K562 (cell line): Measurements from ENCODE around the gene SPEF1. TPM values are rescaled to one million over a fixed set of nuclear protein-coding genes. Genes with fewer than 3 reads are reported as not detected.

Experiments used
- EHMT2 ChIP-seq: fragments of 450-650 bp; IDR thresholded peaks from 2 replicates; pipeline ENCODE4 v1.6.1; 2018; ENCODE audit warnings: antibody characterized with exemption
- HDAC1 ChIP-seq, 2 experiments: fragments of 450-650 bp; IDR thresholded peaks; 2 replicates each; pipeline ENCODE4 v1.6.1; 2016 to 2017; ENCODE audit warnings: inconsistent platforms in 1 of 2, mild to moderate bottlenecking in 1 of 2, moderate library complexity in 1 of 2
- HNRNPK ChIP-seq: fragments of 200-400 bp; formaldehyde crosslinking; IDR thresholded peaks from one replicate; pipeline ENCODE4 v1.6.1; 2018; ENCODE audit warnings: mild to moderate bottlenecking, low read depth, low read length; ENCODE audit not compliant: poor library complexity, severe bottlenecking
- KDM1A ChIP-seq, 2 experiments: fragments of 450-650 bp; IDR thresholded peaks; 2 replicates each; pipeline ENCODE4 v1.6.1; 2016; ENCODE audit warnings: mild to moderate bottlenecking in 2 of 2
- MTA3 ChIP-seq: fragments of 450-650 bp; formaldehyde crosslinking; IDR thresholded peaks from 2 replicates; pipeline ENCODE4 v1.6.1; 2017; ENCODE audit warnings: mild to moderate bottlenecking, borderline replicate concordance
- NFRKB ChIP-seq: fragments of 450-650 bp; IDR thresholded peaks from 2 replicates; pipeline ENCODE4 v1.6.1; 2016; ENCODE audit warnings: low read depth
- ZNF121 ChIP-seq: sonication (generic); formaldehyde crosslinking; conservative IDR thresholded peaks from 2 replicates; pipeline ENCODE4 v1.8.0; 2022; ENCODE audit warnings: missing genetic modification reagents
- polyA plus RNA-seq, 8 experiments: library from polyadenylated mRNA; depleted of rRNA in 4 of 8; stranded (reverse) in 5 of 8; unstranded in 3 of 8; fragments of >200 nt; fragmentation: Nextera tagmentation in 2 of 8; fragmentation: Illumina TruSeq in 1 of 8; extraction: Ambion mirVana in 2 of 8; extraction: Trizol in 1 of 8; gene quantifications; 2 replicates each; pipeline versions ENCODE4 v1.2.1 to v1.2.3, GENCODE V29; 2011 to 2014; ENCODE audit warnings: inconsistent platforms in 1 of 8, missing spikeins in 1 of 8
- total RNA-seq, 7 experiments: library from RNA; depleted of rRNA in 6 of 7; stranded (reverse); fragments of >200 nt in 6 of 7; fragmentation: Illumina TruSeq in 2 of 7; extraction: Trizol in 2 of 7; gene quantifications; 2 replicates each; pipeline versions ENCODE4 v1.2.1 to v1.2.3, GENCODE V29; 2011 to 2021; ENCODE audit warnings: low replicate concordance in 1 of 7
- TF ChIP-seq, protein P1 (sequence below): fragments of 200-800 bp; sonication (Bioruptor generic); IDR thresholded peaks from 2 replicates; pipeline ENCODE4 v1.6.1; 2016; ENCODE audit warnings: missing genetic modification characterization, missing compliant biosample characterization
- TF ChIP-seq, protein P2 (sequence below): fragments of 450-650 bp; IDR thresholded peaks from 2 replicates; pipeline ENCODE4 v1.6.1; 2016
- TF ChIP-seq, protein P3 (sequence below): fragments of 250-450 bp; sonication (Bioruptor Pico); IDR thresholded peaks from 2 replicates; pipeline ENCODE4 v1.5.0; 2021
- TF ChIP-seq, protein P4 (sequence below): fragments of 150-350 bp; IDR thresholded peaks from 2 replicates; pipeline ENCODE4 v1.6.1; 2014; ENCODE audit warnings: low read depth, mild to moderate bottlenecking, low read length, borderline replicate concordance
- TF ChIP-seq, protein P5 (sequence below): sonication (generic); formaldehyde crosslinking; IDR thresholded peaks from 2 replicates; pipeline ENCODE4 v1.8.1; 2023; ENCODE audit warnings: mild to moderate bottlenecking, missing genetic modification reagents

SPEF1 gene
- total and polyA plus RNA-seq, 9 of the 15 experiments (the other 6 are each of a cell fraction or from before 2014, with no cell fraction given), result not detected

DNA sequence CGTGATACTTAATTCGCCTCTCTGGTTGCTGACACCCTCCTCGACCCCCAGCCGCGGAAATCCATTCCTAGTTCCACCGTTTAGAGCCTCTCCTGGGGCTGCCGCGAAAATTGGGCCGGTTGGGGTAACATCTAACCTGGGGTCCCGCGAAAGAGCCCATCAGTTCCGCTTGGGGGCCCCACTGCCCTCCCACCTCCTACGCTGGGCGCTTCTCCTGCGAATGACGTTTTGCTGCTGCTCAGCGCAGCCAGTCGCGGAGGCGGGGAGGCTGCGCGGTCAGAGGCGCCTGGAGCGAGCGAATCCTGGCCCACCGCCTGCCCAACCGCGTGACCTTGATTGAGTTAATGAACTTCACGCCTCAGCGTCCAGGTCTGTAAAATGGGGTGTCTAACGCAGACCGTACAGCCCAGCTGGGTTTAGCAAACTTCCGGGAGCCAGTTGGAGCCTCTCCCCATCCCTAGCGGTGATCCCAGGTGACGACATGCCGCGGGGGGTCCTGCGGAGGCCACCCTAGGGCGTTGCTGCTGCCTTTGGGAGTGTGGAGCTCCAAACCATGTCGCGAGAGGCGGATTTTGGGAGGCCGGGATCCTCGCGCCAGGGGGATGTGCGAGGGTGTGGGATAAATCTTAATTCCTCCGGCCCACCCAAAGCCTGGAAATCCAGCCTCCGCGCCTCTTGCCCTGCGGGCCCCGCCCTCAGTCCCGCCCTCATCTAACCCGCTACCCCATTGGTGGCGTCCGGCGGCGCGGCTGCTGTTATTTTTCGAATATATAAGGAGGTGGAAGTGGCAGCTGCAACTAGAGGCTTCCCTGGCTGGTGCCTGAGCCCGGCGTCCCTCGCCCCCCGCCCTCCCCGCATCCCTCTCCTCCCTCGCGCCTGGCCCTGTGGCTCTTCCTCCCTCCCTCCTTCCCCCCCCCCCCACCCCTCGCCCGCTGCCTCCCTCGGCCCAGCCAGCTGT, 14.5 kb upstream of the SPEF1 start, which contains the start of gene CDC25B (continued):
- TF ChIP-seq, protein P1, sequence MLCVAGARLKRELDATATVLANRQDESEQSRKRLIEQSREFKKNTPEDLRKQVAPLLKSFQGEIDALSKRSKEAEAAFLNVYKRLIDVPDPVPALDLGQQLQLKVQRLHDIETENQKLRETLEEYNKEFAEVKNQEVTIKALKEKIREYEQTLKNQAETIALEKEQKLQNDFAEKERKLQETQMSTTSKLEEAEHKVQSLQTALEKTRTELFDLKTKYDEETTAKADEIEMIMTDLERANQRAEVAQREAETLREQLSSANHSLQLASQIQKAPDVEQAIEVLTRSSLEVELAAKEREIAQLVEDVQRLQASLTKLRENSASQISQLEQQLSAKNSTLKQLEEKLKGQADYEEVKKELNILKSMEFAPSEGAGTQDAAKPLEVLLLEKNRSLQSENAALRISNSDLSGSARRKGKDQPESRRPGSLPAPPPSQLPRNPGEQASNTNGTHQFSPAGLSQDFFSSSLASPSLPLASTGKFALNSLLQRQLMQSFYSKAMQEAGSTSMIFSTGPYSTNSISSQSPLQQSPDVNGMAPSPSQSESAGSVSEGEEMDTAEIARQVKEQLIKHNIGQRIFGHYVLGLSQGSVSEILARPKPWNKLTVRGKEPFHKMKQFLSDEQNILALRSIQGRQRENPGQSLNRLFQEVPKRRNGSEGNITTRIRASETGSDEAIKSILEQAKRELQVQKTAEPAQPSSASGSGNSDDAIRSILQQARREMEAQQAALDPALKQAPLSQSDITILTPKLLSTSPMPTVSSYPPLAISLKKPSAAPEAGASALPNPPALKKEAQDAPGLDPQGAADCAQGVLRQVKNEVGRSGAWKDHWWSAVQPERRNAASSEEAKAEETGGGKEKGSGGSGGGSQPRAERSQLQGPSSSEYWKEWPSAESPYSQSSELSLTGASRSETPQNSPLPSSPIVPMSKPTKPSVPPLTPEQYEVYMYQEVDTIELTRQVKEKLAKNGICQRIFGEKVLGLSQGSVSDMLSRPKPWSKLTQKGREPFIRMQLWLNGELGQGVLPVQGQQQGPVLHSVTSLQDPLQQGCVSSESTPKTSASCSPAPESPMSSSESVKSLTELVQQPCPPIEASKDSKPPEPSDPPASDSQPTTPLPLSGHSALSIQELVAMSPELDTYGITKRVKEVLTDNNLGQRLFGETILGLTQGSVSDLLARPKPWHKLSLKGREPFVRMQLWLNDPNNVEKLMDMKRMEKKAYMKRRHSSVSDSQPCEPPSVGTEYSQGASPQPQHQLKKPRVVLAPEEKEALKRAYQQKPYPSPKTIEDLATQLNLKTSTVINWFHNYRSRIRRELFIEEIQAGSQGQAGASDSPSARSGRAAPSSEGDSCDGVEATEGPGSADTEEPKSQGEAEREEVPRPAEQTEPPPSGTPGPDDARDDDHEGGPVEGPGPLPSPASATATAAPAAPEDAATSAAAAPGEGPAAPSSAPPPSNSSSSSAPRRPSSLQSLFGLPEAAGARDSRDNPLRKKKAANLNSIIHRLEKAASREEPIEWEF (CRISPR knock-in tag), result no peak
- TF ChIP-seq, protein P2, sequence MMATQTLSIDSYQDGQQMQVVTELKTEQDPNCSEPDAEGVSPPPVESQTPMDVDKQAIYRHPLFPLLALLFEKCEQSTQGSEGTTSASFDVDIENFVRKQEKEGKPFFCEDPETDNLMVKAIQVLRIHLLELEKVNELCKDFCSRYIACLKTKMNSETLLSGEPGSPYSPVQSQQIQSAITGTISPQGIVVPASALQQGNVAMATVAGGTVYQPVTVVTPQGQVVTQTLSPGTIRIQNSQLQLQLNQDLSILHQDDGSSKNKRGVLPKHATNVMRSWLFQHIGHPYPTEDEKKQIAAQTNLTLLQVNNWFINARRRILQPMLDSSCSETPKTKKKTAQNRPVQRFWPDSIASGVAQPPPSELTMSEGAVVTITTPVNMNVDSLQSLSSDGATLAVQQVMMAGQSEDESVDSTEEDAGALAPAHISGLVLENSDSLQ, result peak; percentile 12; the same call in 1 of the 2 replicates
- TF ChIP-seq, protein P3, sequence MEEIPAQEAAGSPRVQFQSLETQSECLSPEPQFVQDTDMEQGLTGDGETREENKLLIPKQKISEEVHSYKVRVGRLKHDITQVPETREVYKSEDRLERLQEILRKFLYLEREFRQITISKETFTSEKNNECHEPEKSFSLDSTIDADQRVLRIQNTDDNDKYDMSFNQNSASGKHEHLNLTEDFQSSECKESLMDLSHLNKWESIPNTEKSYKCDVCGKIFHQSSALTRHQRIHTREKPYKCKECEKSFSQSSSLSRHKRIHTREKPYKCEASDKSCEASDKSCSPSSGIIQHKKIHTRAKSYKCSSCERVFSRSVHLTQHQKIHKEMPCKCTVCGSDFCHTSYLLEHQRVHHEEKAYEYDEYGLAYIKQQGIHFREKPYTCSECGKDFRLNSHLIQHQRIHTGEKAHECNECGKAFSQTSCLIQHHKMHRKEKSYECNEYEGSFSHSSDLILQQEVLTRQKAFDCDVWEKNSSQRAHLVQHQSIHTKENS (CRISPR knock-in tag), result no peak
- TF ChIP-seq ZNF121 (CRISPR knock-in tag) (peak; percentile 13; the same call in 1 of the 2 replicates), EHMT2 (no peak), KDM1A (IDR thresholded peaks at IDR 0.05) (peak; percentile 89 to 96), HDAC1 (IDR thresholded peaks at IDR 0.05) (peak in 1 of 2 experiments; percentile 78; a peak in 2 of 4 replicates), HNRNPK (no peak), MTA3 (peak; percentile 63; the same call in 1 of the 2 replicates), NFRKB (peak; percentile 16; the same call in 1 of the 2 replicates)
- TF ChIP-seq, protein P4, sequence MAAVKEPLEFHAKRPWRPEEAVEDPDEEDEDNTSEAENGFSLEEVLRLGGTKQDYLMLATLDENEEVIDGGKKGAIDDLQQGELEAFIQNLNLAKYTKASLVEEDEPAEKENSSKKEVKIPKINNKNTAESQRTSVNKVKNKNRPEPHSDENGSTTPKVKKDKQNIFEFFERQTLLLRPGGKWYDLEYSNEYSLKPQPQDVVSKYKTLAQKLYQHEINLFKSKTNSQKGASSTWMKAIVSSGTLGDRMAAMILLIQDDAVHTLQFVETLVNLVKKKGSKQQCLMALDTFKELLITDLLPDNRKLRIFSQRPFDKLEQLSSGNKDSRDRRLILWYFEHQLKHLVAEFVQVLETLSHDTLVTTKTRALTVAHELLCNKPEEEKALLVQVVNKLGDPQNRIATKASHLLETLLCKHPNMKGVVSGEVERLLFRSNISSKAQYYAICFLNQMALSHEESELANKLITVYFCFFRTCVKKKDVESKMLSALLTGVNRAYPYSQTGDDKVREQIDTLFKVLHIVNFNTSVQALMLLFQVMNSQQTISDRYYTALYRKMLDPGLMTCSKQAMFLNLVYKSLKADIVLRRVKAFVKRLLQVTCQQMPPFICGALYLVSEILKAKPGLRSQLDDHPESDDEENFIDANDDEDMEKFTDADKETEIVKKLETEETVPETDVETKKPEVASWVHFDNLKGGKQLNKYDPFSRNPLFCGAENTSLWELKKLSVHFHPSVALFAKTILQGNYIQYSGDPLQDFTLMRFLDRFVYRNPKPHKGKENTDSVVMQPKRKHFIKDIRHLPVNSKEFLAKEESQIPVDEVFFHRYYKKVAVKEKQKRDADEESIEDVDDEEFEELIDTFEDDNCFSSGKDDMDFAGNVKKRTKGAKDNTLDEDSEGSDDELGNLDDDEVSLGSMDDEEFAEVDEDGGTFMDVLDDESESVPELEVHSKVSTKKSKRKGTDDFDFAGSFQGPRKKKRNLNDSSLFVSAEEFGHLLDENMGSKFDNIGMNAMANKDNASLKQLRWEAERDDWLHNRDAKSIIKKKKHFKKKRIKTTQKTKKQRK, result no peak
- TF ChIP-seq, protein P5, sequence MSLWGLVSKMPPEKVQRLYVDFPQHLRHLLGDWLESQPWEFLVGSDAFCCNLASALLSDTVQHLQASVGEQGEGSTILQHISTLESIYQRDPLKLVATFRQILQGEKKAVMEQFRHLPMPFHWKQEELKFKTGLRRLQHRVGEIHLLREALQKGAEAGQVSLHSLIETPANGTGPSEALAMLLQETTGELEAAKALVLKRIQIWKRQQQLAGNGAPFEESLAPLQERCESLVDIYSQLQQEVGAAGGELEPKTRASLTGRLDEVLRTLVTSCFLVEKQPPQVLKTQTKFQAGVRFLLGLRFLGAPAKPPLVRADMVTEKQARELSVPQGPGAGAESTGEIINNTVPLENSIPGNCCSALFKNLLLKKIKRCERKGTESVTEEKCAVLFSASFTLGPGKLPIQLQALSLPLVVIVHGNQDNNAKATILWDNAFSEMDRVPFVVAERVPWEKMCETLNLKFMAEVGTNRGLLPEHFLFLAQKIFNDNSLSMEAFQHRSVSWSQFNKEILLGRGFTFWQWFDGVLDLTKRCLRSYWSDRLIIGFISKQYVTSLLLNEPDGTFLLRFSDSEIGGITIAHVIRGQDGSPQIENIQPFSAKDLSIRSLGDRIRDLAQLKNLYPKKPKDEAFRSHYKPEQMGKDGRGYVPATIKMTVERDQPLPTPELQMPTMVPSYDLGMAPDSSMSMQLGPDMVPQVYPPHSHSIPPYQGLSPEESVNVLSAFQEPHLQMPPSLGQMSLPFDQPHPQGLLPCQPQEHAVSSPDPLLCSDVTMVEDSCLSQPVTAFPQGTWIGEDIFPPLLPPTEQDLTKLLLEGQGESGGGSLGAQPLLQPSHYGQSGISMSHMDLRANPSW (CRISPR knock-in tag), result no peak
